ENCODE measurements around the gene RALGAPA2.

DNA sequence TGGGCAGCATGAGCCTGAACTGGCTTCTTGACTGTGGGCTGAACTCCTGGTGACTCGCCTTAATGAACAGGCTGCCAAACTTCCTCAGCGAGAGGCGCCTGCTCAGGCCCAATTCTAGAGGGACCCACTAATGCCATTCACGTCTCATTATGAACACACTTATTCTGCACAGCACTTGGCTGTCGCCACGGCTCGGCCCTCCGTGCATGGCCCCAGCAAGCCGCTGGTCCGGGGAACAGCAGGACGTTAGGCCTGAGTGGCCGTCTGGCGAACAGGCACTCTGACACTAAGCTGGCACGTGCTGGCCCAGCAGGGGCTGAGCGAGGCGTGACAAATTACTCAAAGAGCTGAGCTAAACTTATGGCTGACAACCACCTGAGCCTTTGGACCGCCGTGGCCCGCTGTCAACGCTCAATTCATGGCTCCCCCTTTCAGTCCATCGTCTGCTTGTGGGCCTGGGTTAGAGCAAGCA lies 298.6 kb downstream of the RALGAPA2 start:
- TF ChIP-seq, protein P1, sequence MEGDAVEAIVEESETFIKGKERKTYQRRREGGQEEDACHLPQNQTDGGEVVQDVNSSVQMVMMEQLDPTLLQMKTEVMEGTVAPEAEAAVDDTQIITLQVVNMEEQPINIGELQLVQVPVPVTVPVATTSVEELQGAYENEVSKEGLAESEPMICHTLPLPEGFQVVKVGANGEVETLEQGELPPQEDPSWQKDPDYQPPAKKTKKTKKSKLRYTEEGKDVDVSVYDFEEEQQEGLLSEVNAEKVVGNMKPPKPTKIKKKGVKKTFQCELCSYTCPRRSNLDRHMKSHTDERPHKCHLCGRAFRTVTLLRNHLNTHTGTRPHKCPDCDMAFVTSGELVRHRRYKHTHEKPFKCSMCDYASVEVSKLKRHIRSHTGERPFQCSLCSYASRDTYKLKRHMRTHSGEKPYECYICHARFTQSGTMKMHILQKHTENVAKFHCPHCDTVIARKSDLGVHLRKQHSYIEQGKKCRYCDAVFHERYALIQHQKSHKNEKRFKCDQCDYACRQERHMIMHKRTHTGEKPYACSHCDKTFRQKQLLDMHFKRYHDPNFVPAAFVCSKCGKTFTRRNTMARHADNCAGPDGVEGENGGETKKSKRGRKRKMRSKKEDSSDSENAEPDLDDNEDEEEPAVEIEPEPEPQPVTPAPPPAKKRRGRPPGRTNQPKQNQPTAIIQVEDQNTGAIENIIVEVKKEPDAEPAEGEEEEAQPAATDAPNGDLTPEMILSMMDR (IDR thresholded peaks at IDR 0.05), result no peak
- TF ChIP-seq POLR2A (IDR thresholded peaks at IDR 0.05), result no peak

Measured in body of pancreas (tissue), 4 donors.